Glutamatergic neuron (in vitro differentiated cells): ENCODE data around the gene TK1. TPM values are rescaled to one million over a fixed set of nuclear protein-coding genes. Genes with fewer than 3 reads are reported as not detected.

ENCODE experiments used
- DNase-seq: peaks from one replicate; pipeline ENCODE4 v3.0.0; 2022
- H3K27ac Mint-ChIP-seq: one replicate; pipeline ENCODE4 v1.8.0; 2020; ENCODE audit warnings: mild to moderate bottlenecking, mixed read lengths, inconsistent platforms; ENCODE audit not compliant: unreplicated experiment
- H3K27me3 Mint-ChIP-seq: one replicate; pipeline ENCODE4 v1.8.0; 2020; ENCODE audit warnings: mild to moderate bottlenecking, moderate library complexity, mixed read lengths, inconsistent platforms; ENCODE audit not compliant: unreplicated experiment
- H3K36me3 Mint-ChIP-seq: one replicate; pipeline ENCODE4 v1.8.0; 2020; ENCODE audit warnings: mild to moderate bottlenecking, mixed read lengths, inconsistent platforms; ENCODE audit not compliant: unreplicated experiment
- H3K4me1 Mint-ChIP-seq: one replicate; pipeline ENCODE4 v1.8.0; 2020; ENCODE audit warnings: mild to moderate bottlenecking, low read depth, mixed read lengths, inconsistent platforms; ENCODE audit not compliant: unreplicated experiment
- H3K4me3 Mint-ChIP-seq: one replicate; pipeline ENCODE4 v1.8.0; 2020; ENCODE audit warnings: mild to moderate bottlenecking, mixed read lengths, inconsistent platforms; ENCODE audit not compliant: unreplicated experiment
- H3K9me3 Mint-ChIP-seq: one replicate; pipeline ENCODE4 v1.8.0; 2020; ENCODE audit warnings: mild to moderate bottlenecking, moderate library complexity, mixed read lengths, inconsistent platforms; ENCODE audit not compliant: unreplicated experiment
- total RNA-seq: library from RNA; stranded (reverse); fragmentation: NEBNext Ultra II Directional; extraction: Animal tissue kit (Norgen Biotek cat#: 25700); gene quantifications from one replicate; pipeline ENCODE4 v1.2.1, GENCODE V29; 2021; ENCODE audit not compliant: unreplicated experiment
- TF ChIP-seq, protein P1 (sequence below): fragments of 200-600 bp; sonication (generic); IDR thresholded peaks from one replicate; pipeline ENCODE4 v1.5.0; 2021; ENCODE audit not compliant: partially characterized antibody, unreplicated experiment

Gene TK1
- total RNA-seq, 1 donor from 2014 or later, result 2.5 TPM

DNA sequence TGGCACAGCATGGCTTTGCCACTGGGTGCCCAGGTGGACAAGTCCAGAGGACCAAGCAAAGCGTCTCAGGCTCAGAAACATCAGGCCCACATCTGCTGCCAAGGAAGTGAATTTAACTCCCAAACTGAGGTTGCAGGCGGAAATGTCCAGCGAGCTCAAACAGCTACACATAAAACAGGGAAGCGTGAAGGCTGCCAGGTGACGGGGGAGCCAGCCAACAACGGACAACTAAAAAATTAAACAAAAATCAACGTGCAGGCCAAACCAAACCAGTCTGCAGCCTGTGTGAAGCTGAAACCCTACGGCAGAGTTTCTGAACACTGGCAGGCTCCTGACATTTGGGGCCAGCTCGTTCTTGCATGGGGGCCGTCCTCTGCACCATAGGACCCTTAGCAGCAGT is 2.5 kb downstream of the TK1 start:
- Mint-ChIP-seq H3K27me3 (no peaks in the 10 kb centered on the region), H3K4me1 (no peaks in the 10 kb centered on the region), H3K4me3 (no peak overlapping the region), H3K9me3 (no peaks in the 10 kb centered on the region), H3K36me3 (no peaks in the 10 kb centered on the region), H3K27ac (no peak overlapping the region)
- TF ChIP-seq, protein P1, sequence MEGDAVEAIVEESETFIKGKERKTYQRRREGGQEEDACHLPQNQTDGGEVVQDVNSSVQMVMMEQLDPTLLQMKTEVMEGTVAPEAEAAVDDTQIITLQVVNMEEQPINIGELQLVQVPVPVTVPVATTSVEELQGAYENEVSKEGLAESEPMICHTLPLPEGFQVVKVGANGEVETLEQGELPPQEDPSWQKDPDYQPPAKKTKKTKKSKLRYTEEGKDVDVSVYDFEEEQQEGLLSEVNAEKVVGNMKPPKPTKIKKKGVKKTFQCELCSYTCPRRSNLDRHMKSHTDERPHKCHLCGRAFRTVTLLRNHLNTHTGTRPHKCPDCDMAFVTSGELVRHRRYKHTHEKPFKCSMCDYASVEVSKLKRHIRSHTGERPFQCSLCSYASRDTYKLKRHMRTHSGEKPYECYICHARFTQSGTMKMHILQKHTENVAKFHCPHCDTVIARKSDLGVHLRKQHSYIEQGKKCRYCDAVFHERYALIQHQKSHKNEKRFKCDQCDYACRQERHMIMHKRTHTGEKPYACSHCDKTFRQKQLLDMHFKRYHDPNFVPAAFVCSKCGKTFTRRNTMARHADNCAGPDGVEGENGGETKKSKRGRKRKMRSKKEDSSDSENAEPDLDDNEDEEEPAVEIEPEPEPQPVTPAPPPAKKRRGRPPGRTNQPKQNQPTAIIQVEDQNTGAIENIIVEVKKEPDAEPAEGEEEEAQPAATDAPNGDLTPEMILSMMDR, result no peak
- no peak for DNase-seq

DNA sequence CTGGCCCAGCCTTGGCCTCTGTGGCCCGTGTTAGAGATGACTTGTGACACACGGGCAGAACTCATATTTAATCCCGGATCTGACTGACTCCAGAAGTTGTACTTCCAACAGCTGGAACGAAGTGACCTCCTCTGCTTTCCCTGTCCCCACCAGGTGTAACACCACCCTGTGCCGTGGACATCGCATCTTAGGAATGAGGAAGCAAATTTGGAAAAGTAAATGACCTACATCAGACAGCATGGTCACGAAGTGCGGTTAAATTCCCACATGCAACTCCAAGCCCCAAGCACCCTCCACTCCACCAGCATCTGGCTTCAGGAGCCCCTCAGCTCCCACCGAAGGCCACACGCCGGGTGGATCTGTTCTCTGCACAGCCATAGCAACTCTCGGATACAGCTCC is 2.9 kb downstream of the TK1 start:
- no peaks in the 10 kb centered on the region for H3K36me3 Mint-ChIP-seq
- H3K4me1 Mint-ChIP-seq, result no peaks in the 10 kb centered on the region
- H3K4me3 Mint-ChIP-seq, result no peak overlapping the region

DNA sequence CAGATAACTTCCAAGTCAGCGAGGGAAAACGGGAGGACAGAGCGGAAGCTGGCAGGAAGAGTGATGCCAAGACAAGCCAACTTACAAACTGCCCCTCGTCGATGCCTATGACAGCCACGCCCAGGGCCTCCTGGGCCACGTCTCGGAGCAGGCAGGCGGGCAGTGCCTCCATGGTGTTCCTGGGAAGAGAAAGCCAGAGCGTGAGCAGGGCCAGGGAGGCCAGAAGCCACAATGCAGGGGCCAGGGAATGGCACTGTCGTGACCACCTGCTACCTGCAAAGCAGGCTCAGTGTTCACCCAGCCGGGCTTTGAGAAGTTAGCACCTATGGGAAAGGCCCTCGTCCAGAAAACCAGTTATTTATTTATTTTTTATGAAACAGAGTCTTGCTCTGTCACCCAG is 4.3 kb downstream of the TK1 start:
- no peak overlapping the region for H3K4me3 Mint-ChIP-seq
- no peaks in the 10 kb centered on the region for H3K4me1 Mint-ChIP-seq

More for the DNA sequence above, 2.9 kb downstream of the TK1 start:
- TF ChIP-seq, protein P1, result no peak
- no peak overlapping the region for H3K27ac Mint-ChIP-seq
- no peaks in the 10 kb centered on the region for H3K27me3 Mint-ChIP-seq
- H3K9me3 Mint-ChIP-seq, result no peaks in the 10 kb centered on the region
- DNase-seq, result no peak

DNA sequence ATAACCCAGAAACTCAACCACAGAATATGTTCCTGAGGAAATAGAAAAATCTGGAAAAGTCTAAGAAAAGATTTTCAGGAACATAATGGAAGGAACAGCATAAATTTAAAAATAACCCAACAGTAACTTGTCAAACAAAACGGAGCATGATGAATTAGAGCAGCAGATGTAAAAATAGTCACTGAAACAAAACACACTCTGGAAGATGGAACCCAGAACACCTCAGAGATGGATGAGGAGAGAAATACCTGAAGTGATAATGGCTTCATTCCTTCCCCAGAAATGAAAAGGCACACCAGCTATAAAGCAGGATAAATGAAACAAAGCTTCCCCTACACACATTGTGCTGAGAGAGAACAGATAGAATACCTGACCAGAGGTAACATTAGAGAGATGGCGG is 6.3 kb downstream of the TK1 start:
- peaks cover 6% of the 10 kb centered on the region for H3K4me1 Mint-ChIP-seq
- no peaks in the 10 kb centered on the region for H3K36me3 Mint-ChIP-seq
- no peak for DNase-seq
- no peaks in the 10 kb centered on the region for H3K9me3 Mint-ChIP-seq
- H3K27me3 Mint-ChIP-seq, result no peaks in the 10 kb centered on the region
- H3K4me3 Mint-ChIP-seq, result no peak overlapping the region
- TF ChIP-seq, protein P1, result no peak
- no peak overlapping the region for H3K27ac Mint-ChIP-seq

More for the DNA sequence above, 4.3 kb downstream of the TK1 start:
- H3K27ac Mint-ChIP-seq, result no peak overlapping the region
- DNase-seq, result no peak
- H3K27me3 Mint-ChIP-seq, result no peaks in the 10 kb centered on the region
- H3K9me3 Mint-ChIP-seq, result no peaks in the 10 kb centered on the region
- no peaks in the 10 kb centered on the region for H3K36me3 Mint-ChIP-seq
- TF ChIP-seq, protein P1, result no peak

DNA sequence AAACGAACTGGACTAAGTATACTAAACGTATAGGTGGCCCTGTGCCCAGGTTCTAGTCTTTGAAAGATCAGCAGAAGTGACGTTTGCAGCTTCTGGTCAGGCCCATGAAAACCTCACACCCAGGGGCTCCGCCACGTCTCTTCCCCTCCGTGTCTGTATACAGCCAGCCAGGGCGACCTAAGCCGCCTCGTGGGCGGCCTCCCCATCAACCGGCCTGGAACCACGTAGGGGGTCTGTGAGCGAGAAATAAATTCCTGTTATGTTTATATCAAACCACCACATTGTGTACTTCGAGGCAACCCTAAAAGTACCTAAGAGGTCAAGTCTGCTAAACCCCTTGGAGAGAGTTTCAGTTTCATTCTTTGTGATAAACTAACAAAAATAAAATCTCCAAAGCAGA is 6.8 kb downstream of the TK1 start:
- Mint-ChIP-seq H3K4me1 (peaks cover 11% of the 10 kb centered on the region), H3K27ac (no peak overlapping the region), H3K27me3 (no peaks in the 10 kb centered on the region), H3K9me3 (no peaks in the 10 kb centered on the region), H3K4me3 (no peak overlapping the region), H3K36me3 (no peaks in the 10 kb centered on the region)
- DNase-seq, result no peak
- TF ChIP-seq, protein P1, result no peak
